ENCODE data around the gene FXR2.

The FXR2 gene

DNA sequence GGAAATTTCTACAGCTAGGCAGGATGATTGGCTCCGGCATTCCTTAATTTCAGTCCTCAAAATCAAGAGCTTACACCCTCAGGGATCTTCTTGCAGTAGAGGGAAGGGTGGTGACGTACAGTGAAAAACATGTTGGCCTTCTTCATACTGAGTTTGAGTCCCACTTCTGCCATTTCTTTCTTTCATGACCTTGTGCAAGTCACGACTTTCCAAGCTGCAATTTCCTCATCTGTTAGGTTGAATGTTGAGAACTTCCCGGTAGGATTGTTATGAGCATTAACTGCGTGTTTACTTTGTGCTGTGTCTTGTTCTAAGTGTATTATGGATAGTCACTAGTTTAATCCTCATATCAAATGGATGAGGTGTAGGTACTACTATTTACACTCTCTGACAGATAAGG is 45.1 kb downstream of the FXR2 start:
- no peak for FAIRE-seq

DNA sequence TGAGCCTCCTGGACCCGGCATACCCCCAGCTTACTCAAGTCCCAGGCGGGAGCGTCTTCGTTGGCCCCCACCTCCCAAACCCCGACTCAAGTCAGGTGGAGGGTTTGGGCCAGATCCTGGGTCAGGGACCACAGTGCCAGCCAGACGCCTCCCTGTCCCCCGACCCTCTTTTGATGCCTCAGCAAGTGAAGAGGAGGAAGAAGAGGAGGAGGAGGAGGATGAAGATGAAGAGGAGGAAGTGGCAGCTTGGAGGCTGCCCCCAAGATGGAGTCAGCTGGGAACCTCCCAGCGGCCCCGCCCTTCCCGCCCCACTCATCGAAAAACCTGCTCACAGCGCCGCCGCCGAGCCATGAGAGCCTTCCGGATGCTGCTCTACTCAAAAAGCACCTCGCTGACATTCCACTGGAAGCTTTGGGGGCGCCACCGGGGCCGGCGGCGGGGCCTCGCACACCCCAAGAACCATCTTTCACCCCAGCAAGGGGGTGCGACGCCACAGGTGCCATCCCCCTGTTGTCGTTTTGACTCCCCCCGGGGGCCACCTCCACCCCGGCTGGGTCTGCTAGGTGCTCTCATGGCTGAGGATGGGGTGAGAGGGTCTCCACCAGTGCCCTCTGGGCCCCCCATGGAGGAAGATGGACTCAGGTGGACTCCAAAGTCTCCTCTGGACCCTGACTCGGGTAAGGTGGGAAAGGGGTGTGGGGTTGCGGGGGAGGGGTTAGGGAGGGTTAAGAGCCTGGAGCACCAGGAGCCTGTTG is 51.4 kb downstream of the FXR2 start:
- FAIRE-seq, result no peak

DNA sequence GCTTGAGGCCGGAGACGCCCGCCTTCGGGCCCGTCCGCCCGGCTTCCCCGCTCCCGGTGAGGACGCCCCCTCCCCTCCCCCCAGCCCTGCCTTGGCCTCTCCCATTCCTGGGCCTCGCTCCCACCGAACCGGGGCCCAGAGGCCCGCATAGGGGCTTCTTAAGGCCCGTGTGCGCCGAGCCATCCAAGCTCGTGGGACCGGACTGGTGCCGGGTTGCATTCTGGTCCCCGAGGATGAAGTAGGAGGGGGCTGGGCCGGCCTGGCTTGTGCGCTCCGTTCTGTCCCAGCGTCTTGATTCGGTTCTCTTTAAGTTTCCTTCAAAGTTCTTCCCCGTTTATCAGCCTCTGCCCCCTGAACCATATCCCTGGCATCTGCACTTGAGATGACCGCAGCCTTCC is 52.5 kb downstream of the FXR2 start:
- no peak for FAIRE-seq

GRCh38 chr17:7561589-7562207 is 53.0 kb downstream of the FXR2 start, which contains the start of gene SENP3:
TSS of gene SENP3 (plus strand) at chr17:7561919. CDS start at chr17:7563077, 1,158 bp downstream.
- FAIRE-seq, result no peak

DNA sequence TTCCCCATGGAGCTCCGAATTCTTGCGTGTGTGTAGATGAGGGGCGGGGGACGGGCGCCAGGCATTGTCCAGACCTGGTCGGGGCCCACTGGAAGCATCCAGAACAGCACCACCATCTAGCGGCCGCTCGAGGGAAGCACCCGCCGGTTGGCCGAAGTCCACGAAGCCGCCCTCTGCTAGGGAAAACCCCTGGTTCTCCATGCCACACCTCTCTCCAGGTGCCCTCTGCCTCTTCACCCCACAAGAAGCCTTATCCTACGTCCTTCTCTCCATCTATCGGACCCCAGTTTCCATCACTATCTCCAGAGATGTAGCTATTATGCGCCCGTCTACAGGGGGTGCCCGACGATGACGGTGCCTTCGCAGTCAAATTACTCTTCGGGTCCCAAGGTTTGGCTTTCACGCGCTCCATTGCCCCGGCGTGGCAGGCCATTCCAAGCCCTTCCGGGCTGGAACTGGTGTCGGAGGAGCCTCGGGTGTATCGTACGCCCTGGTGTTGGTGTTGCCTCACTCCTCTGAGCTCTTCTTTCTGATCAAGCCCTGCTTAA is 53.6 kb downstream of the FXR2 start:
- no peak for FAIRE-seq

DNA sequence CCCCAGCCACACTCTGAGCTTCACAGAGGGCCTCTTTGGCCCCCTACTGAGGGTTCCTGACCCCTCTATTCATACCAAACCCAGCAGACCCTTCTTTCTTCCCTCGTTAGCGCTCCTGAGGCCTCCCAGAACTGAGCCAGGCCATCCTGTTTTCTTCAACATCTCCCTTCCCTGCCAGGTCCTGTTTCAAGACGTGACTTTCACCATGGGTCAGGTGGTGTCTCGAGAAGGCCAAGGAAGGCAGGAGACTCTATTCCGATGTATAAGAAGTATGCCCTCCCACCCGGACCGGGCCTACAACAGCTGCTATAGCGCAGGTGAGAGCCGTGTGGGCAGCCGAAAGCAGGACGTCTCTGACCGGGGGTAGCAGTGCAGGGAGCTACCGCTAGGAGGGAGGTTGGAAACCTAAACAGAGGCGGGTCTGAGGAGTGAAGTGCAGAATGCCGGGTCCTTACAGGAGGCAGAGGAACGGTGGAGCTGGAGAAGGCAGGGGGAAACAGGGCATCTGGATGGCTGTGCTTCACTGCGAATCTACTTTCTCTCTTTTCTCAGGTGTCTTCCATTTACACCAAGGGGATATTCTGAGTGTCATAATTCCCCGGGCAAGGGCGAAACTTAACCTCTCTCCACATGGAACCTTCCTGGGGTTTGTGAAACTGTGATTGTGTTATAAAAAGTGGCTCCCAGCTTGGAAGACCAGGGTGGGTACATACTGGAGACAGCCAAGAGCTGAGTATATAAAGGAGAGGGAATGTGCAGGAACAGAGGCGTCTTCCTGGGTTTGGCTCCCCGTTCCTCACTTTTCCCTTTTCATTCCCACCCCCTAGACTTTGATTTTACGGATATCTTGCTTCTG is 54.3 kb downstream of the FXR2 start:
- no peak for FAIRE-seq

GRCh38 chr17:7559320-7560171 is 55.2 kb downstream of the FXR2 start:
- FAIRE-seq, result no peak

DNA sequence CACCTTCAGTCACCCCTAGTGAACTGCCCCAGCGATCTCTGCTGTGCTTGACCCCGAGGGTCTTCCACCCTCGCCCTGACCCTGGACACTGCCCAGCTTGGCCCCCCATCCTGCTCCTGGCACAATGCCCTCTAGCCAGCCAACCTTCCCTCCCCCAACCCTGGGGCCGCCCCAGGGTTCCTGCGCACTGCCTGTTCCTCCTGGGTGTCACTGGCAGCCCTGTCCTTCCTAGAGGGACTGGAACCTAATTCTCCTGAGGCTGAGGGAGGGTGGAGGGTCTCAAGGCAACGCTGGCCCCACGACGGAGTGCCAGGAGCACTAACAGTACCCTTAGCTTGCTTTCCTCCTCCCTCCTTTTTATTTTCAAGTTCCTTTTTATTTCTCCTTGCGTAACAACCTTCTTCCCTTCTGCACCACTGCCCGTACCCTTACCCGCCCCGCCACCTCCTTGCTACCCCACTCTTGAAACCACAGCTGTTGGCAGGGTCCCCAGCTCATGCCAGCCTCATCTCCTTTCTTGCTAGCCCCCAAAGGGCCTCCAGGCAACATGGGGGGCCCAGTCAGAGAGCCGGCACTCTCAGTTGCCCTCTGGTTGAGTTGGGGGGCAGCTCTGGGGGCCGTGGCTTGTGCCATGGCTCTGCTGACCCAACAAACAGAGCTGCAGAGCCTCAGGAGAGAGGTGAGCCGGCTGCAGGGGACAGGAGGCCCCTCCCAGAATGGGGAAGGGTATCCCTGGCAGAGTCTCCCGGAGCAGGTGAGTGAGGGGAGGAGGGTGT is 56.0 kb downstream of the FXR2 start, which contains the start of gene TNFSF13:
TNFSF13 (plus strand) TSS at position 207 of the 776 bp plus-strand sequence; CDS start at position 497, 290 bp downstream.
- FAIRE-seq, result no peak

GRCh38 chr17:7557775-7558543 is 56.7 kb downstream of the FXR2 start:
- no peak for FAIRE-seq

DNA sequence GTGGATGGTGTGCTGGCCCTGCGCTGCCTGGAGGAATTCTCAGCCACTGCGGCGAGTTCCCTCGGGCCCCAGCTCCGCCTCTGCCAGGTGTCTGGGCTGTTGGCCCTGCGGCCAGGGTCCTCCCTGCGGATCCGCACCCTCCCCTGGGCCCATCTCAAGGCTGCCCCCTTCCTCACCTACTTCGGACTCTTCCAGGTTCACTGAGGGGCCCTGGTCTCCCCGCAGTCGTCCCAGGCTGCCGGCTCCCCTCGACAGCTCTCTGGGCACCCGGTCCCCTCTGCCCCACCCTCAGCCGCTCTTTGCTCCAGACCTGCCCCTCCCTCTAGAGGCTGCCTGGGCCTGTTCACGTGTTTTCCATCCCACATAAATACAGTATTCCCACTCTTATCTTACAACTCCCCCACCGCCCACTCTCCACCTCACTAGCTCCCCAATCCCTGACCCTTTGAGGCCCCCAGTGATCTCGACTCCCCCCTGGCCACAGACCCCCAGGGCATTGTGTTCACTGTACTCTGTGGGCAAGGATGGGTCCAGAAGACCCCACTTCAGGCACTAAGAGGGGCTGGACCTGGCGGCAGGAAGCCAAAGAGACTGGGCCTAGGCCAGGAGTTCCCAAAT is 57.4 kb downstream of the FXR2 start:
- no peak for FAIRE-seq

DNA sequence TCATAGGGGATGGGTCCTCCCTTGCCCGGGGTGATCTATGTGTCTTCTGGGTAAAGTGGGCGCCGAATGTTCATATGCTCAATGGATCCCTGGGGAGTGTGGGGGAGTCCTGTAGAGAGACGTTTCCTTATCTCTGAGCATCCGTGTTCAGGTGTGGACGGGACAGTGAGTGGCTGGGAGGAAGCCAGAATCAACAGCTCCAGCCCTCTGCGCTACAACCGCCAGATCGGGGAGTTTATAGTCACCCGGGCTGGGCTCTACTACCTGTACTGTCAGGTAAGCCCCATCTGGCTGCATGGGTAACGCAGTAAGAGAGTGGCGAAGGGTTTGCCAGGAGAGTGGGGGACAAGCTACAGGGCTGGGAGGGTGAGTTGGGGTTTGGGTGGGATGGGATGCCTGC is 58.1 kb downstream of the FXR2 start:
- FAIRE-seq, result no peak

DNA sequence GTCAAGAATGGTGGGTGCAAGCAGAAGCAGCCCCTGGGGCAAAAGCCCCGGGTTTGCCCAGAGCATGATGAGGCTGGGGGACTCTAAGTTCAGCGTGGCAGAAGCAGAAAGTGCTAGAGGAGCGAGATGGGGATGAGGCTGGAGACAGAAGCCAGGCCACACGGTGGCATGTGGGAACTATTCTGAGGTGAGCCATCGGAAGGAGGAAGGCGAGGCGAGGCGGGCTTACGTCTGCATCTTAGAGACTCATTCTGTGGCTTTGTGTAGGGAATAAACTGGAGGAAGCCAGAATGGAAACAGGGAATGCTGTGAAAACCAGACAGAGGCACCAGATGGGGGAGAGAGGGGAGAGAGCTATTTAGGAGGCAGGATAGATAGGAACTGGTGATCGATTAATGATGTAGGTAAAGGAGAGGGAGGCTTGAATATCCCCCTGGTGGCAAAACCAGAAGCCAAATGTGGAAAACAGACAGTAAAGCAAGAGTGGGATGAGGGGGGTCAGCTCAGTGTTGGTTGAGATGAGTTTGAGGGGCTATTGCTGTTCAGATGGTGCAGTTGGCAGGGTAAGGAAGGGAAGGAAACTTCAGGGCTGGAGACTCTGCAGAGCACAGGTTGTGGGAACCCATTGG is 59.3 kb downstream of the FXR2 start:
- no peak for FAIRE-seq

DNA sequence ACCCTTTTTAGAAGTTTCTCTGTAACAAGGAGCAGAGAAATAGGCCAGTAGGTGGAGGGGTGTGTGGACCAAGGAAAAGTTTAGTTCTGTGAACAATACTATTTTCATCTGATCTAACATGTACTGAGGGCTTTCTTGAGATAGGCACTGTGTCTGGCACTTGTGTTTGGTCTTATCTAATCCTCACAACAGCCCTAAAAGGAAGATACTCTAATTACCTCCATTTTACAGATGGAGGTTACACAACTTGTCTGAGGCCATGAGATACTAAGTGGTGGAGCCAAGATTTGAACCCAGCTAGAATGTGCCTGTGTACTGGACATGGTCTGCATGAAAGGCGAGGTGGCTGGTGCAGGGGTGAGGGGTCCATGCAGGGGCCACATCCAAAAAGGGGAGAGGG is 61.3 kb downstream of the FXR2 start:
- no peak for FAIRE-seq

DNA sequence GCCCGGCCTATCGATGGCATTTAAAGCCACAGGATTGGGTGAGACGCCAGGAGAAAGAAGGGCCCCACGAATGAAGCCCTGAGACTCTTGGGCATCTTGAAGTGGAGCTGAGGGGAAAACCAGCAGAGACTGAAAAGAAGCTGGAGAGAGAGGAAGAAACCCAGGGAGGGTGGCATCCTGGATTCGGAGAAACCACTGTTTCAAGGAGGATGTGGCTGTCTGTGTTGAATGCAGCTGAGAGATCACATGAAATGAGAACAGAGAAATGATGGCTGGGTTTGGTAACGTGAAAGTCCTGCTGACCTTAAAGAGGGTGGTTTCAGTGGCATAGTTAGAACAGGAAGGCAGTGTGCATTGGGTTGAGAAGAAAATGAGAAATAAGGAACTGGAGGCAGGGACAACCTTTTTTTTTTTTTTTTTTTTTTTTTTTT is 62.1 kb downstream of the FXR2 start:
- no peak for FAIRE-seq

DNA sequence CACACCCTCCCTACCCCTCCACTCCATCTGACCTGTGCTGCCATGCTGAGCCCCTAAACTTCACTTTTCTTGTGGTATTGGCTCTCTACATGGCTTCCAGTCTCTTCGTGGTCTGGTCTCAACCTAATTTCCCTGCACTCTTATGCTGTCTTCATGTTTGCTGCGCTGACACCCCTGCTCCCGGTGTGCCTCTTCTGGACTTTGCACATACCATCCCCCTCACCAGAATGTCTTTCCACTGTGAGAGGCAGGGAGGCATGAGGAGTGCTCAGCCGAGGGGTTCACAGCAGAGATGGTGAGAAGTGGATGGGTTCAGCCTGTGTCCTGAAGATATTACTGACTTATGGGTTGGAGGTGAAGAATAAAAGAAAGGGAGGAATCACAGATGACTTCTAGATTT is 63.3 kb downstream of the FXR2 start:
- no peak for FAIRE-seq

- no peak for FAIRE-seq
These were observed 64.4 kb downstream of the FXR2 start for GRCh38 chr17:7550344-7550743.

- FAIRE-seq, result no peak
These were observed 65.2 kb downstream of the FXR2 start for GRCh38 chr17:7549401-7550055.

DNA sequence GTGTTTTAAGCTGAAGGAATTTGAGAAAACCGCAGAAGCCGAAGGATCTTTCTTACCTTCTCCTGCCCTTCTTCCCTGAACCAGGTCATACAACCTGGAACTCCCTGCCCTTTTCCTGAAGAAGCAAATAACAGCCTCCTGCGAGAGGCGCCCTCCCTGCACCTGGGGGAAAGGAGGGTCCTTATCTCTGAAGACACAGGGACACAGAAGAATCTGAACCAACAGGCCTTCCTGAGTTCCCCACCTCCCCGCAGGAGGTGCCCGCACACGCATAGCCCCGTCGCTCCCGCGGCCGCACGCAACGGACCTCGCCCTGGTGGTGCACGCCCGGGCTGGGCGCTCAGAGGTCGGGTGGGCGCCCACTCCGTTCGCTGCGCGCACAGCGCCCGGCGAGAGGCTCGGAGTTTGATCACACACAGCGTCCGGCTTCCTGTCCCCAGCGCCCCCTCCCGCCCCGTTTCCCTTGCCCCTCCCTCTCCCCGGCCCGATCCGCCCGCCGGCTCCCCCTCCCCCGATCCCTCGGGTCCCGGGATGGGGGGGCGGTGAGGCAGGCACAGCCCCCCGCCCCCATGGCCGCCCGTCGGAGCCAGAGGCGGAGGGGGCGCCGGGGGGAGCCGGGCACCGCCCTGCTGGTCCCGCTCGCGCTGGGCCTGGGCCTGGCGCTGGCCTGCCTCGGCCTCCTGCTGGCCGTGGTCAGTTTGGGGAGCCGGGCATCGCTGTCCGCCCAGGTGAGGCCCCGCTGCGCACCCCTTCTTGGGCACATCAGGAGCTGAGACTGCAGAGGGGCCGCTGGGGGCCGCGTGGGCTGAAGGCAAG is 65.9 kb downstream of the FXR2 start, which contains the start of gene TNFSF12:
TNFSF12 (plus strand) TSS at position 474 of the 816 bp plus-strand sequence; CDS start at position 570, 96 bp downstream.
- FAIRE-seq, result no peak
